Adrenal gland (tissue), 5 donors: Measurements from ENCODE around the gene BAG5.

ENCODE experiments used
- POLR2A ChIP-seq, 2 donors: fragments of 450-650 bp; IDR thresholded peaks; one replicate each; pipeline ENCODE4 v1.6.1; 2017; ENCODE audit warnings: antibody characterized with exemption in 2 of 2, mild to moderate bottlenecking in 2 of 2, moderate library complexity in 1 of 2
- TF ChIP-seq, protein P1 (sequence below), 6 experiments: fragments of 450-650 bp in 4 of 6; fragments of 200-600 bp in 2 of 6; sonication (generic) in 1 of 6; IDR thresholded peaks; 1 replicate in 5 of 6; 2 replicates in 1 of 6; pipeline versions ENCODE4 v1.5.1 to v1.8.0; 2016 to 2021; ENCODE audit warnings: antibody characterized with exemption in 6 of 6, mild to moderate bottlenecking in 2 of 6, moderate library complexity in 1 of 6
- donor health status: DM: no; HTN: no; CAD: no.

GRCh38 chr14:103555559-103556337 lies 6.7 kb downstream of the BAG5 start:
- TF ChIP-seq, protein P1, sequence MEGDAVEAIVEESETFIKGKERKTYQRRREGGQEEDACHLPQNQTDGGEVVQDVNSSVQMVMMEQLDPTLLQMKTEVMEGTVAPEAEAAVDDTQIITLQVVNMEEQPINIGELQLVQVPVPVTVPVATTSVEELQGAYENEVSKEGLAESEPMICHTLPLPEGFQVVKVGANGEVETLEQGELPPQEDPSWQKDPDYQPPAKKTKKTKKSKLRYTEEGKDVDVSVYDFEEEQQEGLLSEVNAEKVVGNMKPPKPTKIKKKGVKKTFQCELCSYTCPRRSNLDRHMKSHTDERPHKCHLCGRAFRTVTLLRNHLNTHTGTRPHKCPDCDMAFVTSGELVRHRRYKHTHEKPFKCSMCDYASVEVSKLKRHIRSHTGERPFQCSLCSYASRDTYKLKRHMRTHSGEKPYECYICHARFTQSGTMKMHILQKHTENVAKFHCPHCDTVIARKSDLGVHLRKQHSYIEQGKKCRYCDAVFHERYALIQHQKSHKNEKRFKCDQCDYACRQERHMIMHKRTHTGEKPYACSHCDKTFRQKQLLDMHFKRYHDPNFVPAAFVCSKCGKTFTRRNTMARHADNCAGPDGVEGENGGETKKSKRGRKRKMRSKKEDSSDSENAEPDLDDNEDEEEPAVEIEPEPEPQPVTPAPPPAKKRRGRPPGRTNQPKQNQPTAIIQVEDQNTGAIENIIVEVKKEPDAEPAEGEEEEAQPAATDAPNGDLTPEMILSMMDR (IDR thresholded peaks at IDR 0.05): no peak
- no peak for TF ChIP-seq POLR2A (IDR thresholded peaks at IDR 0.05)
